LNCAP (cell line): Measurements from ENCODE around the gene MYRF.

Experiments
- CTCF ChIP-seq: fragments of 450-650 bp; IDR thresholded peaks from 2 replicates; pipeline ENCODE4 v1.5.1; 2017; ENCODE audit warnings: mild to moderate bottlenecking

The MYRF gene

GRCh38 chr11:61743486-61744095, 8.8 kb upstream of the MYRF start:
- no peak for TF ChIP-seq CTCF

GRCh38 chr11:61744181-61744580, 8.3 kb upstream of the MYRF start:
- TF ChIP-seq CTCF: no peak

- TF ChIP-seq CTCF: no peak
Measured at GRCh38 chr11:61744609-61745156, 7.8 kb upstream of the MYRF start.

GRCh38 chr11:61745781-61746441, 6.5 kb upstream of the MYRF start:
- TF ChIP-seq CTCF: no peak

GRCh38 chr11:61746442-61747191, 5.8 kb upstream of the MYRF start:
- TF ChIP-seq CTCF: no peak

GRCh38 chr11:61747192-61747966, 5.1 kb upstream of the MYRF start:
- TF ChIP-seq CTCF: peak; percentile 96

GRCh38 chr11:61747967-61748285, 4.5 kb upstream of the MYRF start:
- TF ChIP-seq CTCF: peak; percentile 5; the same call in 1 of the 2 replicates
